OCI-LY7 (cell line): ENCODE results near the gene FAM222A. TPM values are rescaled to one million over a fixed set of nuclear protein-coding genes. Genes with fewer than 3 reads are reported as not detected.

Source experiments
- BruUV-seq: library from RNA; stranded (reverse); fragments of 400-500 nt; replicated peaks from 2 replicates; lab custom pipeline; 2021; lab: Mats Ljungman, UMichigan
- CTCF ChIA-PET: fragments of 300-600 bp; sonication (Branson Sonifier 250); formaldehyde crosslinking; loops from one replicate; lab custom pipeline; 2022; ENCODE audit warnings: antibody characterized with exemption; ENCODE audit not compliant: unreplicated experiment; lab: Charles Lee
- POLR2A ChIA-PET: fragments of 300-600 bp; sonication (Branson Sonifier 250); formaldehyde crosslinking; loops from one replicate; lab custom pipeline; 2022; ENCODE audit warnings: antibody characterized with exemption; lab: Charles Lee
- DNase-seq: peaks from one replicate; pipeline ENCODE4 v3.0.0-alpha.2; 2015; ENCODE audit warnings: low spot score
- H2AFZ ChIP-seq: fragments of 200-600 bp; sonication (generic), shearing (Covaris generic); 2 replicates; pipeline ENCODE4 v1.6.1; 2014; ENCODE audit warnings: mild to moderate bottlenecking, antibody characterized with exemption, low read length, moderate library complexity
- H3K27ac ChIP-seq: fragments of 200-600 bp; sonication (generic); 2 replicates; pipeline ENCODE4 v1.5.1; 2014; ENCODE audit warnings: mixed run types, low read depth, mild to moderate bottlenecking, moderate library complexity, low read length, inconsistent platforms; ENCODE audit not compliant: poor library complexity, severe bottlenecking
- H3K36me3 ChIP-seq: fragments of 200-600 bp; sonication (generic); 2 replicates; pipeline ENCODE4 v1.6.1; 2014; ENCODE audit warnings: mild to moderate bottlenecking, antibody characterized with exemption, low read length, moderate library complexity, mixed read lengths; ENCODE audit not compliant: insufficient read depth
- H3K4me1 ChIP-seq: fragments of 200-600 bp; sonication (generic); 2 replicates; pipeline ENCODE4 v1.5.1; 2014; ENCODE audit warnings: mild to moderate bottlenecking, low read length; ENCODE audit not compliant: insufficient read depth, poor library complexity, severe bottlenecking
- H3K4me2 ChIP-seq: fragments of 200-600 bp; sonication (generic); 2 replicates; pipeline ENCODE4 v1.6.1; 2014; ENCODE audit warnings: mild to moderate bottlenecking, low read length
- H3K4me3 ChIP-seq: fragments of 200-600 bp; sonication (generic); 2 replicates; pipeline ENCODE4 v1.5.1; 2014; ENCODE audit warnings: mild to moderate bottlenecking, low read depth, low read length; ENCODE audit not compliant: poor library complexity, severe bottlenecking
- H3K79me2 ChIP-seq: fragments of 200-600 bp; sonication (generic); 2 replicates; pipeline ENCODE4 v1.6.1; 2016; ENCODE audit warnings: low read depth, mild to moderate bottlenecking, low read length, moderate library complexity, mixed read lengths; ENCODE audit not compliant: insufficient read depth
- H3K9me2 ChIP-seq: fragments of 200-600 bp; sonication (generic); 2 replicates; pipeline ENCODE4 v1.6.1; 2016; ENCODE audit warnings: mild to moderate bottlenecking, low read length, mixed read lengths; ENCODE audit not compliant: insufficient read depth
- H3K9me3 ChIP-seq: fragments of 200-600 bp; sonication (generic); 2 replicates; pipeline ENCODE4 v1.6.1; 2014; ENCODE audit warnings: mild to moderate bottlenecking, mixed run types, low read length, mixed read lengths
- H4K20me1 ChIP-seq: fragments of 200-600 bp; sonication (generic); 2 replicates; pipeline ENCODE4 v1.6.1; 2014; ENCODE audit warnings: mild to moderate bottlenecking, antibody characterized with exemption, low read length, moderate library complexity, mixed read lengths; ENCODE audit not compliant: insufficient read depth
- EZH2phosphoT487 ChIP-seq: fragments of 200-600 bp; sonication (generic); IDR thresholded peaks from 2 replicates; pipeline ENCODE4 v1.6.1; 2018; ENCODE audit warnings: low read depth, borderline replicate concordance, mild to moderate bottlenecking, mixed run types, antibody characterized with exemption, low read length, moderate library complexity, mixed read lengths
- intact Hi-C: fragments of 100-400 bp; cut with micrococcal nuclease; formaldehyde crosslinking; loops from one replicate; pipeline ENCODE4 v1.10.0; 2022; ENCODE audit not compliant: unreplicated experiment
- total RNA-seq, 2 experiments: library from RNA; depleted of rRNA in 1 of 2; stranded (reverse); fragments of >200 nt in 1 of 2; shearing (Covaris generic) in 1 of 2; gene quantifications; 2 replicates each; pipeline ENCODE4 v1.2.3, GENCODE V29; 2014 to 2022
- TF ChIP-seq, protein P1 (sequence below): fragments of 200-600 bp; sonication (generic); conservative IDR thresholded peaks from 2 replicates; pipeline ENCODE4 v1.5.1; 2014; ENCODE audit warnings: mild to moderate bottlenecking, antibody characterized with exemption, low read length, moderate library complexity, mixed read lengths

The FAM222A gene
- total RNA-seq, 2 experiments from 2014 or later = 0.98 to 1.8 TPM

DNA sequence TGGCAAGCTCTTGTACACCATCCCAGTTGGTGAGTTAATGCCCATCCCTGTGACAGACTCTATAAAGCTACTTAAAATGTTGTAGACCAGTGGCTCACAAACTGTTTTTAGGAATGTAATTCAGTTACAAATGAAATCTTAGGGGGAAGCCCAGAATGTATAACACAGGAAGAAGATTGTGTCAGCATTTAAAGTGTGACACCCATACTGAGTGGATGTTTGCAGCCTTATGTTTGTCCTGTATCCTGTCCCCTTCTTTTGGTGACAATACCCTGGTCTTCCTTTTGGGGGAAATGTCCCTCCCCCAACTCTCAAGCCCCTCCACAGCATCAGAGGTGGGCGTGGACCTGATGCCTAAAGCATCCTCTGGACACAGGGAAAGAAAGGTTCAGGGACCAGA is 47.6 kb upstream of the FAM222A start:
- Histone ChIP-seq H3K36me3 (no peaks in the 10 kb centered on the region), H4K20me1 (no peaks in the 10 kb centered on the region), H3K4me2 (no peak overlapping the region), H3K4me1 (no peaks in the 10 kb centered on the region), H3K9me2 (no peaks in the 10 kb centered on the region), H3K9me3 (peaks cover 15% of the 10 kb centered on the region; the same call in 1 of the 2 replicates), H3K79me2 (no peaks in the 10 kb centered on the region), H3K27ac (no peak overlapping the region), H2AFZ (no peak overlapping the region), H3K4me3 (no peak overlapping the region)
- ChIA-PET POLR2A (interaction anchor here (1.2 kb wide), 1 partner anchor 21 kb away, joined by 4 read pairs; no protein-coding TSS in a partner anchor), CTCF (no interaction called here)
- intact Hi-C loops = loop anchor here (1.0 kb wide), 1 partner anchor 9 kb away; no protein-coding TSS in a partner anchor
- BruUV-seq = no TSS peak
- TF ChIP-seq, protein P1, sequence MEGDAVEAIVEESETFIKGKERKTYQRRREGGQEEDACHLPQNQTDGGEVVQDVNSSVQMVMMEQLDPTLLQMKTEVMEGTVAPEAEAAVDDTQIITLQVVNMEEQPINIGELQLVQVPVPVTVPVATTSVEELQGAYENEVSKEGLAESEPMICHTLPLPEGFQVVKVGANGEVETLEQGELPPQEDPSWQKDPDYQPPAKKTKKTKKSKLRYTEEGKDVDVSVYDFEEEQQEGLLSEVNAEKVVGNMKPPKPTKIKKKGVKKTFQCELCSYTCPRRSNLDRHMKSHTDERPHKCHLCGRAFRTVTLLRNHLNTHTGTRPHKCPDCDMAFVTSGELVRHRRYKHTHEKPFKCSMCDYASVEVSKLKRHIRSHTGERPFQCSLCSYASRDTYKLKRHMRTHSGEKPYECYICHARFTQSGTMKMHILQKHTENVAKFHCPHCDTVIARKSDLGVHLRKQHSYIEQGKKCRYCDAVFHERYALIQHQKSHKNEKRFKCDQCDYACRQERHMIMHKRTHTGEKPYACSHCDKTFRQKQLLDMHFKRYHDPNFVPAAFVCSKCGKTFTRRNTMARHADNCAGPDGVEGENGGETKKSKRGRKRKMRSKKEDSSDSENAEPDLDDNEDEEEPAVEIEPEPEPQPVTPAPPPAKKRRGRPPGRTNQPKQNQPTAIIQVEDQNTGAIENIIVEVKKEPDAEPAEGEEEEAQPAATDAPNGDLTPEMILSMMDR = no peak
- TF ChIP-seq EZH2phosphoT487 = no peak
- DNase-seq = no peak

DNA sequence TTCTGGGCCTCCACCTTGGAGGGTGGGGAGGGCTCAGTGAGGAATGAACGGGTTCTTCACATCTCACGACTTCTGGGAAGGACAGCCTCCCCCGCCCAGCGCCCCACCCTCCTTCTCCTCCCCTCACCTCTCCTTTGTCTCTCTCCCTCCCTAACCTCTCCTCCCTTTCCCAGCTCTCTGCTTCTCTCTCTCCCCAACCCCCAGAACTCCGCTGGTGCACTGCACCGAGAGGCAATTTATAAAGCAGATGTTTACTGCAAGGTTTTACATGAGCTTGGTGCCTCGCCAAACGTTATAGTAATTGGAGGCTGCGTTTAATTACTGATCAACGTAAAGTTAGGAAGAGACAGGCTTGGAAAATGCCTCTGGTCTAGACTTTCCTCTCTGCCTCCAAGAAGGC is 42.9 kb upstream of the FAM222A start:
- H3K27ac ChIP-seq = no peak overlapping the region
- TF ChIP-seq, protein P1 = no peak
- no peak for TF ChIP-seq EZH2phosphoT487
- H3K79me2 ChIP-seq = no peaks in the 10 kb centered on the region
- intact Hi-C loops = no loop called here
- no peak overlapping the region for H2AFZ ChIP-seq
- H4K20me1 ChIP-seq = no peaks in the 10 kb centered on the region
- no peaks in the 10 kb centered on the region for H3K4me1 ChIP-seq
- H3K36me3 ChIP-seq = no peaks in the 10 kb centered on the region
- no peaks in the 10 kb centered on the region for H3K9me3 ChIP-seq
- BruUV-seq = no TSS peak
- ChIA-PET POLR2A (no interaction called here), CTCF (no interaction called here)
- H3K4me2 ChIP-seq = no peak overlapping the region
- no peaks in the 10 kb centered on the region for H3K9me2 ChIP-seq
- no peak overlapping the region for H3K4me3 ChIP-seq
- DNase-seq = no peak

DNA sequence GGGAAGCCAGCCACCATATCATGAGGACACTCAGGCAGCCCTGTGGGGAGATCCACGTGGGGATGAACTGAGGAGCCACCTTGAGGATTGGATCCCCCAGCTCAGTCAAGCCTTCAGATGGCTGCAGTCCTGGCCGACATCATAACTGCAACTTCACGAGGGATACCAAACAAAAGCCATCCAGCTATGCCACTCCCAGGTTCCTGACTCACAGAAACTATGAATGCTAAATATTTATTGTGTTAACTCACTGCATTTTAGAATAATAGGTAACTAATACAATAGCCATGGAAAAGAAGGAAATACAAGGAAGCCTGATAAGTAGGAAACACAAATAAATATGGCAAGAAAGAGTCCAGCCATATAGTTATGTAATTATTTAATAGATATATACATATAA is 42.1 kb upstream of the FAM222A start:
- H3K4me3 ChIP-seq = no peak overlapping the region
- ChIA-PET POLR2A (no interaction called here), CTCF (no interaction called here)
- TF ChIP-seq, protein P1 = no peak
- TF ChIP-seq EZH2phosphoT487 = no peak
- H3K9me3 ChIP-seq = no peaks in the 10 kb centered on the region
- H3K9me2 ChIP-seq = no peaks in the 10 kb centered on the region
- no peak overlapping the region for H3K4me2 ChIP-seq
- H4K20me1 ChIP-seq = no peaks in the 10 kb centered on the region
- no peak overlapping the region for H3K27ac ChIP-seq
- H3K79me2 ChIP-seq = no peaks in the 10 kb centered on the region
- no peaks in the 10 kb centered on the region for H3K4me1 ChIP-seq
- H3K36me3 ChIP-seq = no peaks in the 10 kb centered on the region
- no peak overlapping the region for H2AFZ ChIP-seq
- no TSS peak for BruUV-seq
- intact Hi-C loops = no loop called here
- DNase-seq = no peak
